Activated T-helper 1 cell treated with Interleukin-2 at 50 U/mL for 16 hours (primary cell): ENCODE data around the gene SLC18A3.

Experiments used
- DNase-seq: peaks from one replicate; pipeline ENCODE4 v3.0.0-alpha.2; 2020; ENCODE audit warnings: low read depth

The SLC18A3 gene

GRCh38 chr10:49596493-49596809, 13.7 kb upstream of the SLC18A3 start:
- DNase-seq: no peak

GRCh38 chr10:49596836-49597235, 13.3 kb upstream of the SLC18A3 start:
- no peak for DNase-seq

GRCh38 chr10:49597426-49598163, 12.5 kb upstream of the SLC18A3 start:
- no peak for DNase-seq

GRCh38 chr10:49598164-49598856, 11.8 kb upstream of the SLC18A3 start:
- no peak for DNase-seq

GRCh38 chr10:49598986-49599385, 11.1 kb upstream of the SLC18A3 start:
- DNase-seq: no peak

GRCh38 chr10:49599546-49599945, 10.6 kb upstream of the SLC18A3 start:
- DNase-seq: no peak

GRCh38 chr10:49600046-49600445, 10.1 kb upstream of the SLC18A3 start:
- DNase-seq: no peak

GRCh38 chr10:49600781-49601400, 9.2 kb upstream of the SLC18A3 start:
- no peak for DNase-seq

GRCh38 chr10:49601857-49602256, 8.3 kb upstream of the SLC18A3 start:
- DNase-seq: no peak

GRCh38 chr10:49602380-49603023, 7.6 kb upstream of the SLC18A3 start:
- DNase-seq: no peak

GRCh38 chr10:49605216-49605938, 4.7 kb upstream of the SLC18A3 start:
- no peak for DNase-seq

- no peak for DNase-seq
These were observed 4.1 kb upstream of the SLC18A3 start for GRCh38 chr10:49605939-49606509.

- peak; percentile 35 for DNase-seq
These were observed 3.1 kb upstream of the SLC18A3 start for GRCh38 chr10:49606981-49607535.

GRCh38 chr10:49608166-49609005, 1.7 kb upstream of the SLC18A3 start:
- DNase-seq: no peak

GRCh38 chr10:49609006-49609282, 1.2 kb upstream of the SLC18A3 start:
- no peak for DNase-seq

GRCh38 chr10:49609283-49610113, 612 bp upstream of the SLC18A3 start:
- DNase-seq: no peak

GRCh38 chr10:49610458-49611165, 502 bp downstream of the SLC18A3 start:
- DNase-seq: no peak

- no peak for DNase-seq
These were observed 1.2 kb downstream of the SLC18A3 start for GRCh38 chr10:49611166-49611815.
